PC-3 (cell line): Measurements from ENCODE around the gene PDYN. TPM values are rescaled to one million over a fixed set of nuclear protein-coding genes. Genes with fewer than 3 reads are reported as not detected.

ENCODE experiments used
- ATAC-seq: fragments of 200-7000 bp; cut with Tn5 transposase; 2 replicates; pipeline ENCODE4 v1.9.1; 2020; ENCODE audit warnings: mild to moderate bottlenecking, moderate library complexity
- BruUV-seq: library from RNA; stranded (reverse); fragments of 400-500 nt; replicated peaks from 2 replicates; lab custom pipeline; 2021; lab: Mats Ljungman, UMichigan
- CTCF ChIA-PET: fragments of 300-600 bp; sonication (Branson Sonifier 250); formaldehyde crosslinking; loops from one replicate; lab custom pipeline; 2022; ENCODE audit warnings: antibody characterized with exemption; lab: Charles Lee
- POLR2A ChIA-PET: fragments of 300-600 bp; sonication (Branson Sonifier 250); formaldehyde crosslinking; loops from one replicate; lab custom pipeline; 2022; ENCODE audit warnings: antibody characterized with exemption; ENCODE audit not compliant: unreplicated experiment; lab: Charles Lee
- DNase-seq: peaks from one replicate; pipeline ENCODE4 v3.0.0-alpha.2; 2015
- H2AFZ ChIP-seq: fragments of 300-600 bp; sonication (generic); 2 replicates; pipeline ENCODE4 v1.6.0; 2016; ENCODE audit warnings: antibody characterized with exemption, low read length
- H3F3A ChIP-seq: fragments of 300-600 bp; sonication (generic); one replicate; pipeline ENCODE4 v1.6.0; 2017; ENCODE audit warnings: antibody characterized with exemption, low read length, control low read depth, mild to moderate bottlenecking; ENCODE audit not compliant: unreplicated experiment
- H3K27ac ChIP-seq: fragments of 300-600 bp; sonication (generic); 2 replicates; pipeline ENCODE4 v1.5.1; 2016; ENCODE audit warnings: mild to moderate bottlenecking, low read length
- H3K27me3 ChIP-seq: fragments of 300-600 bp; sonication (generic); 2 replicates; pipeline ENCODE4 v1.6.1; 2016; ENCODE audit warnings: low read length, mixed read lengths
- H3K36me3 ChIP-seq: fragments of 300-600 bp; sonication (generic); 2 replicates; pipeline ENCODE4 v1.6.1; 2016; ENCODE audit warnings: low read depth, mixed run types, low read length, mixed read lengths
- H3K4me1 ChIP-seq: fragments of 300-600 bp; sonication (generic); 2 replicates; pipeline ENCODE4 v1.5.1; 2016; ENCODE audit warnings: low read length; ENCODE audit not compliant: insufficient read depth
- H3K4me2 ChIP-seq: fragments of 300-600 bp; sonication (generic); 2 replicates; pipeline ENCODE4 v1.6.0; 2016; ENCODE audit warnings: low read length
- H3K4me3 ChIP-seq: fragments of 300-600 bp; sonication (generic); 2 replicates; pipeline ENCODE4 v1.5.1; 2016; ENCODE audit warnings: mild to moderate bottlenecking, low read length, mixed read lengths
- H3K79me2 ChIP-seq: fragments of 300-600 bp; sonication (generic); 2 replicates; pipeline ENCODE4 v1.6.1; 2017; ENCODE audit warnings: low read length, mixed read lengths
- H3K9ac ChIP-seq: fragments of 300-600 bp; sonication (generic); 2 replicates; pipeline ENCODE4 v1.6.0; 2016; ENCODE audit warnings: mild to moderate bottlenecking, low read length
- H3K9me2 ChIP-seq: fragments of 300-600 bp; sonication (generic); replicated peaks from 2 replicates; pipeline ENCODE4 v1.6.1; 2016; ENCODE audit warnings: mixed run types, low read length, mixed read lengths
- H3K9me3 ChIP-seq: fragments of 300-600 bp; sonication (generic); 2 replicates; pipeline ENCODE4 v1.6.1; 2016; ENCODE audit warnings: low read length, mixed read lengths
- H4K20me1 ChIP-seq: fragments of 300-600 bp; sonication (generic); 2 replicates; pipeline ENCODE4 v1.6.1; 2016; ENCODE audit warnings: low read length, mixed read lengths
- EZH2 ChIP-seq: fragments of 300-600 bp; sonication (generic); IDR thresholded peaks from one replicate; pipeline ENCODE4 v1.6.1; 2017; ENCODE audit warnings: antibody characterized with exemption, mild to moderate bottlenecking, low read length; ENCODE audit not compliant: unreplicated experiment
- EZH2phosphoT487 ChIP-seq: fragments of 300-600 bp; sonication (generic); IDR thresholded peaks from 2 replicates; pipeline ENCODE4 v1.6.1; 2018; ENCODE audit warnings: mild to moderate bottlenecking, antibody characterized with exemption, low read length, borderline replicate concordance
- intact Hi-C: fragments of 100-400 bp; cut with micrococcal nuclease; formaldehyde crosslinking; loops from 2 replicates; pipeline ENCODE4 v1.9.0; 2023
- total RNA-seq: library from RNA; depleted of rRNA; stranded (reverse); fragments of >200 nt; gene quantifications from 2 replicates; pipeline ENCODE4 v1.2.3, GENCODE V29; 2014
- TF ChIP-seq, protein P1 (sequence below): fragments of 300-600 bp; sonication (generic); conservative IDR thresholded peaks from 2 replicates; pipeline ENCODE4 v1.5.1; 2017; ENCODE audit warnings: antibody characterized with exemption, low read depth, mild to moderate bottlenecking, low read length

Gene PDYN
- total RNA-seq, 1 experiment from 2014 or later, result not detected

DNA sequence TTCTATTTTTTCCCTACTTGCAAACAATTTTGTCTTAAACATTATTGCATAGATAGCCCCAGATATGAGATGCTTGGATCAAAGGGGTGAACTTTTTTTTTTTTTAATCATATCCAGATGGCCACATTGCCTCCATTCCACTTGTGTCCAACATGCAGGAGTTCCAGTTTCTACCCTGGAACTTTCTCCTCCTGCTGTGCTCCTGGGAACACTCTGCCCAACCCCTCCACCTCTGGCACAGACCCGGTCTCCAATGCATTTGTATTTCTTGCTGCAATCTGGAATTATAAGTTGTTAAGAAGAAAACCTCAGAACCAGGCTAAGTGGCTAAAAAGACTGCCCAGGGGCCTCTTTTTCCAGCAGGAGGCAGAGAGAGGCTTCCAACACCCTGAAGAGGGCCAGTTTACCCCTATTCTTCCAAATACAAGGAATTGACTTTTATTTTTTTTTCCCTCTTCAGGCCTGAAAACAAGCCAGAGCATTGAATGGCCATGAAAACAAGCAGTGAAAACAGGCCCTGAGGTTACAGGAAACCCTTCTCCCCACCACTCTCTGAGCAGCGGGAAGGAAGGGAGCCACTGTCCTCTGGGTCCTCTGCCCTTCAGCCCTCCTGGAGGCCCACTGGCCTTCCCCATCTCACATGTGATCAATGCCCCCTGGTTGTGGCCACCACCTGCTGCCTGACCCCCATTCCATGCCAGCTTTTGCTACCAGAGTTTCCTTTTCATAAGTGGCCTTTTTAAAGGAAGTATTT is 44.3 kb downstream of the PDYN start:
- CTCF ChIA-PET, result no interaction called here
- BruUV-seq, result no TSS peak
- Histone ChIP-seq H3K79me2 (no peaks in the 10 kb centered on the region), H3K27me3 (peaks cover 35% of the 10 kb centered on the region), H3K9ac (no peak overlapping the region), H3F3A (no peaks in the 10 kb centered on the region), H3K9me3 (no peaks in the 10 kb centered on the region), H3K4me3 (no peak overlapping the region), H3K27ac (no peak overlapping the region), H4K20me1 (no peaks in the 10 kb centered on the region), H3K4me1 (peaks cover 6% of the 10 kb centered on the region; the same call in 1 of the 2 replicates), H3K4me2 (no peak overlapping the region), H3K36me3 (no peaks in the 10 kb centered on the region), H2AFZ (no peak overlapping the region), H3K9me2 (no peaks in the 10 kb centered on the region)
- DNase-seq (no peak), ATAC-seq (no peak)
- TF ChIP-seq EZH2 (no peak), EZH2phosphoT487 (no peak)
- TF ChIP-seq, protein P1, sequence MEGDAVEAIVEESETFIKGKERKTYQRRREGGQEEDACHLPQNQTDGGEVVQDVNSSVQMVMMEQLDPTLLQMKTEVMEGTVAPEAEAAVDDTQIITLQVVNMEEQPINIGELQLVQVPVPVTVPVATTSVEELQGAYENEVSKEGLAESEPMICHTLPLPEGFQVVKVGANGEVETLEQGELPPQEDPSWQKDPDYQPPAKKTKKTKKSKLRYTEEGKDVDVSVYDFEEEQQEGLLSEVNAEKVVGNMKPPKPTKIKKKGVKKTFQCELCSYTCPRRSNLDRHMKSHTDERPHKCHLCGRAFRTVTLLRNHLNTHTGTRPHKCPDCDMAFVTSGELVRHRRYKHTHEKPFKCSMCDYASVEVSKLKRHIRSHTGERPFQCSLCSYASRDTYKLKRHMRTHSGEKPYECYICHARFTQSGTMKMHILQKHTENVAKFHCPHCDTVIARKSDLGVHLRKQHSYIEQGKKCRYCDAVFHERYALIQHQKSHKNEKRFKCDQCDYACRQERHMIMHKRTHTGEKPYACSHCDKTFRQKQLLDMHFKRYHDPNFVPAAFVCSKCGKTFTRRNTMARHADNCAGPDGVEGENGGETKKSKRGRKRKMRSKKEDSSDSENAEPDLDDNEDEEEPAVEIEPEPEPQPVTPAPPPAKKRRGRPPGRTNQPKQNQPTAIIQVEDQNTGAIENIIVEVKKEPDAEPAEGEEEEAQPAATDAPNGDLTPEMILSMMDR, result no peak
- intact Hi-C loops, result loop anchor here (10.0 kb wide), 1 partner anchor 145 kb away; no protein-coding TSS in a partner anchor
- POLR2A ChIA-PET, result no interaction called here

DNA sequence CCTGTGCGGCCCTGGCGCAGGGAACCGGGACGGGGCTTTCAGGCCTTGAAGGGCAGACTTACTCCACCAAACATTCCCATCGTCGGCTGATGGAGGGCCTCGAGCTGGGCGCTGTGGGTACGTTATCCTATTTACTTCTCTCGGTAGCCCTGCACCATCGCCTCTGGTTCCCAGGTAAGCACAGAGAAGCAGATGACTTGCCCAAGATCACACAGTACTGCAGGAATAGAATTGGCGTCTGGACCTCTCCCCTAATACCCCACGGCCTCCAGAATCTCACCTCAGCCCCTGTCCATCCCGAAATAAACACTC is 46.4 kb downstream of the PDYN start:
- intact Hi-C loops, result loop anchor here (10.0 kb wide), 1 partner anchor 143 kb away; no protein-coding TSS in a partner anchor
- no peak for DNase-seq
- Histone ChIP-seq H3K79me2 (no peaks in the 10 kb centered on the region), H3K4me2 (no peak overlapping the region), H3K4me3 (no peak overlapping the region), H3K9ac (no peak overlapping the region), H3K9me2 (no peaks in the 10 kb centered on the region), H4K20me1 (no peaks in the 10 kb centered on the region), H3K36me3 (no peaks in the 10 kb centered on the region), H3F3A (no peaks in the 10 kb centered on the region), H3K9me3 (no peaks in the 10 kb centered on the region), H3K4me1 (peaks cover 6% of the 10 kb centered on the region; the same call in 1 of the 2 replicates), H3K27me3 (peaks cover 38% of the 10 kb centered on the region), H2AFZ (no peak overlapping the region), H3K27ac (no peak overlapping the region)
- ATAC-seq, result no peak
- ChIA-PET POLR2A (no interaction called here), CTCF (no interaction called here)
- TF ChIP-seq, protein P1, result no peak
- TF ChIP-seq EZH2, result no peak
- no peak for TF ChIP-seq EZH2phosphoT487
- BruUV-seq, result no TSS peak
